Body of pancreas (tissue), 4 donors: ENCODE measurements around the gene NOVA2. TPM values are rescaled to one million over a fixed set of nuclear protein-coding genes. Genes with fewer than 3 reads are reported as not detected.

ENCODE experiments used
- ATAC-seq: fragments of 150-250 bp; one replicate; pipeline ENCODE4 v1.9.1; 2016
- DNase-seq, 4 donors: peaks; one replicate each; pipeline ENCODE4 v3.0.0-alpha.2; 2019
- H3K27ac ChIP-seq, 4 donors: fragments of 200-600 bp; sonication (generic); 1 replicate in 3 of 4; 2 replicates in 1 of 4; pipeline versions ENCODE4 v1.5.1 to v1.6.1; 2016 to 2019; ENCODE audit warnings: mild to moderate bottlenecking in 1 of 4, mixed read lengths in 1 of 4, moderate library complexity in 1 of 4
- H3K27me3 ChIP-seq, 2 donors: fragments of 200-600 bp; sonication (generic); one replicate each; pipeline ENCODE4 v1.6.0; 2016; ENCODE audit warnings: mild to moderate bottlenecking in 1 of 2
- H3K36me3 ChIP-seq, 2 donors: fragments of 200-600 bp; sonication (generic); replicated peaks in 1 of 2; 2 replicates each; pipeline ENCODE4 v1.5.1; 2016; ENCODE audit warnings: low read depth in 2 of 2; ENCODE audit not compliant: insufficient read depth in 1 of 2
- H3K4me1 ChIP-seq: fragments of 200-600 bp; sonication (generic); one replicate; pipeline ENCODE4 v1.6.0; 2016
- H3K4me3 ChIP-seq, 2 donors: fragments of 200-600 bp; sonication (generic); 1 replicate in 1 of 2; 2 replicates in 1 of 2; pipeline ENCODE4 v1.5.1; 2016 to 2019
- H3K9me3 ChIP-seq, 3 donors: fragments of 200-600 bp; sonication (generic); 1 replicate in 2 of 3; 2 replicates in 1 of 3; pipeline ENCODE4 v1.5.1; 2016
- POLR2A ChIP-seq, 3 donors: fragments of 450-650 bp; IDR thresholded peaks; one replicate each; pipeline ENCODE4 v1.6.1; 2016; ENCODE audit warnings: antibody characterized with exemption in 3 of 3, mild to moderate bottlenecking in 2 of 3
- WGBS, 2 donors: methylation state at CpG; one replicate each; pipeline ENCODE4 v1.1.5; 2017; 5-methylcytosine and 5-hydroxymethylcytosine counted together
- intact Hi-C: fragments of 100-400 bp; cut with DNase I; formaldehyde crosslinking; loops from one replicate; pipeline ENCODE4 v1.15.1; 2023
- total RNA-seq, 2 donors: library from RNA; depleted of rRNA; stranded (reverse); fragments of >200 nt; gene quantifications; one replicate each; pipeline ENCODE4 v1.1.0, GENCODE V29; 2016
- TF ChIP-seq, protein P1 (sequence below), 7 experiments: fragments of 450-650 bp in 4 of 7; fragments of 200-600 bp in 3 of 7; sonication (generic) in 3 of 7; IDR thresholded peaks; one replicate each; pipeline ENCODE4 v1.5.1; 2016 to 2019; ENCODE audit warnings: antibody characterized with exemption in 7 of 7

Gene NOVA2
- total RNA-seq, 2 donors from 2014 or later = 1.3 to 1.6 TPM

- intact Hi-C loops = no loop called here
- Histone ChIP-seq H3K27me3 (no peaks in the 10 kb centered on the region), H3K36me3 (no peaks in the 10 kb centered on the region), H3K27ac (no peak overlapping the region), H3K9me3 (no peaks in the 10 kb centered on the region), H3K4me1 (peaks cover 24% of the 10 kb centered on the region), H3K4me3 (no peak overlapping the region)
- no peak for ATAC-seq
- TF ChIP-seq, protein P1, sequence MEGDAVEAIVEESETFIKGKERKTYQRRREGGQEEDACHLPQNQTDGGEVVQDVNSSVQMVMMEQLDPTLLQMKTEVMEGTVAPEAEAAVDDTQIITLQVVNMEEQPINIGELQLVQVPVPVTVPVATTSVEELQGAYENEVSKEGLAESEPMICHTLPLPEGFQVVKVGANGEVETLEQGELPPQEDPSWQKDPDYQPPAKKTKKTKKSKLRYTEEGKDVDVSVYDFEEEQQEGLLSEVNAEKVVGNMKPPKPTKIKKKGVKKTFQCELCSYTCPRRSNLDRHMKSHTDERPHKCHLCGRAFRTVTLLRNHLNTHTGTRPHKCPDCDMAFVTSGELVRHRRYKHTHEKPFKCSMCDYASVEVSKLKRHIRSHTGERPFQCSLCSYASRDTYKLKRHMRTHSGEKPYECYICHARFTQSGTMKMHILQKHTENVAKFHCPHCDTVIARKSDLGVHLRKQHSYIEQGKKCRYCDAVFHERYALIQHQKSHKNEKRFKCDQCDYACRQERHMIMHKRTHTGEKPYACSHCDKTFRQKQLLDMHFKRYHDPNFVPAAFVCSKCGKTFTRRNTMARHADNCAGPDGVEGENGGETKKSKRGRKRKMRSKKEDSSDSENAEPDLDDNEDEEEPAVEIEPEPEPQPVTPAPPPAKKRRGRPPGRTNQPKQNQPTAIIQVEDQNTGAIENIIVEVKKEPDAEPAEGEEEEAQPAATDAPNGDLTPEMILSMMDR (IDR thresholded peaks at IDR 0.05) = no peak
- no peak for TF ChIP-seq POLR2A (IDR thresholded peaks at IDR 0.05)
- DNase-seq = no peak
- 80 to 85% methylated on average over 8 of the region's 8 CpGs for WGBS, 2 donors
Observed at GRCh38 chr19:45996933-45997332, 23.3 kb upstream of the NOVA2 start.

GRCh38 chr19:45995715-45996385, 22.2 kb upstream of the NOVA2 start:
- TF ChIP-seq, protein P1 (IDR thresholded peaks at IDR 0.05) = no peak
- no peak for TF ChIP-seq POLR2A (IDR thresholded peaks at IDR 0.05)
- peak overlapping the region; percentile 45 to 77 (median 68) for H3K27ac ChIP-seq
- H3K9me3 ChIP-seq = no peaks in the 10 kb centered on the region
- peaks cover 22% of the 10 kb centered on the region for H3K4me1 ChIP-seq
- ATAC-seq (no peak), DNase-seq (no peak)
- 9 to 10% methylated on average over 13 of the region's 13 CpGs for WGBS, 2 donors
- H3K4me3 ChIP-seq = peak overlapping the region; percentile 66 to 73
- no peaks in the 10 kb centered on the region for H3K27me3 ChIP-seq
- no peaks in the 10 kb centered on the region for H3K36me3 ChIP-seq
- intact Hi-C loops = no loop called here

DNA sequence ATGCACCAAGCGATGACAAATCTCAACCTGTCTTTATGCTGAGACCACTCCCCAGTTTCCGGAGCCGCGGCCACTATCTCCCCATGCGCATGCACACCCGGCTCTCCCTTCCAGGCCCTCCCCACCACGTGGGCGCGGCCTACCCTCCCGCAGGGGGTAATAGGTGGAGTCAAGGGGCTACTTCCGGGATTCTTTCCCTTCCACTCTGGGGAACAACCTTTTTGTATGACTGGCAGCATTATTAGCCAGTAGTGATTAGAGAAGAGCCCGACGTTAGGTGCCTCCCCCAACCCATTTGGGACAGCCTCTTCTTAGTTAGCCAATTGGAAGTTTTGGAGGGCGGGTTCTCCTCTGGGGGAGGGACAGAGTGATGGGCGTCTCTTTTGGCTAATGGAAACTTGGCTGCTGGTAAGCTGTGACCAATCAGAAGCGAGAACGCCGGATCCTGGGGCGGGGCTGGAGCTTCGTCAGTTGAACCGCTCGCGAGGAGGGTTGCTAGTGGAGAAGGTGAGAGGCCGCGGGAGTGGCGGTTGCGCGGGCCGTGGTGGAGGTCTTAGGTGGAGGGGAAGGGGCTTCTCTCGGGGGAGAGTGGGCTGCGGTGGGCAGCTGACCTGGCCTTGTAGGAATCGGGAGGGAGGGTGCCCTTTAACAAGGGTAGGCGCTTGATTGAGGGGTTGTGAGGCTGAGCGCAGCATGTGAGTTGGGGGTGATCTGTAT, 21.5 kb upstream of the NOVA2 start, which contains the start of gene CCDC61:
Gene CCDC61 (plus strand): TSS at position 470 of the 717 bp plus-strand sequence. CDS start 7,552 bp downstream, outside the sequence.
- H3K4me1 ChIP-seq = peaks cover 16% of the 10 kb centered on the region
- 0 to 1% methylated on average over 34 of the region's 34 CpGs for WGBS, 2 donors
- H3K4me3 ChIP-seq = peak within 1 kb of the TSS; percentile 66 to 73
- DNase-seq = peak; percentile 95 to 98 (median 96)
- no peaks in the 10 kb centered on the region for H3K27me3 ChIP-seq
- peak; percentile 98 for ATAC-seq
- H3K9me3 ChIP-seq = no peaks in the 10 kb centered on the region
- intact Hi-C loops = no loop called here
- TF ChIP-seq POLR2A (IDR thresholded peaks at IDR 0.05) = peak; percentile 57 to 93 (median 90)
- TF ChIP-seq, protein P1 (IDR thresholded peaks at IDR 0.05) = no peak
- H3K27ac ChIP-seq = peak within 1 kb of the TSS; percentile 45 to 77 (median 68)
- no peaks in the 10 kb centered on the region for H3K36me3 ChIP-seq

DNA sequence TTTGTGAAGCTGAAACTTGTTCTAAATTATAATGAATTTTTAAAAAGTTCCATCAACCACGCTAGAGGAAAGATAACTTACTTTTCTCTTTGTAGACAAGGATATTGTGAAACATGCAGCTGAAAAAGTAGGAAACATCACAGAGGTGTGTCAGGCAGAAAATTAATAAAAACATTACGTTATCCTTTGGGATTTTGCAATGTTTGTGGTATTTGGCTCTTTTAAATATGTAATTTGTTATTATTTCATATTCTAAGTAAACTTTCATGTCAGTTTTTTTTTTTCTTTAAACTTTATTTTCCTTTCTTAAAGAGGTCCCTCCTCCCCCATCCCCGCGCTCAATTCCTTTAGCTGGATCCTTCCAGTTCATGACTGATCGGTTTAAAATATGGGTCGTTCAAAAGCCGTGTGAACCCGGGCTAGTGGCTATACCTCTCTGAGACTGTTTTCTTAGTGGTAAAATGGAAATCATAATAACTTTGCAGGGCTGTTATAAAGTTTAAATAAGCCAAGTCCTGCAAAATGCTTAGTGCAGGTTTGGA, 20.9 kb upstream of the NOVA2 start:
- Histone ChIP-seq H3K4me3 (peak overlapping the region; percentile 3 to 5), H3K4me1 (peaks cover 11% of the 10 kb centered on the region), H3K27me3 (no peaks in the 10 kb centered on the region), H3K27ac (peak overlapping the region in 1 of 4 donors; percentile 7), H3K36me3 (no peaks in the 10 kb centered on the region), H3K9me3 (no peaks in the 10 kb centered on the region)
- ATAC-seq (peak; percentile 4), DNase-seq (no peak)
- intact Hi-C loops = no loop called here
- WGBS, 2 donors = 4% methylated on average over 8 of the region's 8 CpGs
- TF ChIP-seq, protein P1 (IDR thresholded peaks at IDR 0.05) = no peak
- TF ChIP-seq POLR2A (IDR thresholded peaks at IDR 0.05) = no peak
